ENCODE results near the gene AZU1.

GRCh38 chr19:861141-861755 is 33.6 kb downstream of the AZU1 start:
- no peak for TF ChIP-seq CTCF (IDR thresholded peaks at IDR 0.05)
- no peak for TF ChIP-seq POLR2A (IDR thresholded peaks at IDR 0.05)
